DND-41 (cell line): Measurements from ENCODE around the gene CHN2.

Experiments used
- EZH2 ChIP-seq: IDR thresholded peaks from 3 replicates; pipeline ENCODE4 v1.6.1; 2012; ENCODE audit warnings: borderline replicate concordance, low read depth, mild to moderate bottlenecking, moderate library complexity, low read length, inconsistent platforms; ENCODE audit not compliant: severe bottlenecking
- TF ChIP-seq, protein P1 (sequence below): IDR thresholded peaks from 2 replicates; pipeline ENCODE4 v1.5.1; 2012; ENCODE audit warnings: borderline replicate concordance, low read length, moderate library complexity, mild to moderate bottlenecking; ENCODE audit not compliant: poor library complexity, severe bottlenecking; ENCODE audit errors: extremely low read depth

DNA sequence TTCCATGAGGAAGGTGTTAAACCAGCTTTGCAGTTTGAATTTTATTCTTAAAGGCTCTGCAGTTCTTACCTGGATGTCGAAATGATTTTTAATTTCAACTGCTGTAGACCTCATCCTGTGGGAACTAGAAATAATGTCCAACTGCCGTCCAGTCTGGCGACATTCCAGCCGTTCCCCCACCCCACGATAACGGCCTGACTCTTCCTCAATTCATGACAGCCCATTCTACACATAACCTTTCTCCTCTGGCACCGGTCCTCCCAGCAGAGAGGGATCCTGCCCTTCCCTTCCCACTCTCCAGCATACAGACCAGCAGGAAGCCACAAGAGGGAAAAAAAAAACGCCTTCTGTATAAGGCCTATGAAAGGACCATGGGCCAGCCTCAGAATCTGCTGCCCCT, 317.3 kb downstream of the CHN2 start:
- TF ChIP-seq EZH2: no peak
- TF ChIP-seq, protein P1, sequence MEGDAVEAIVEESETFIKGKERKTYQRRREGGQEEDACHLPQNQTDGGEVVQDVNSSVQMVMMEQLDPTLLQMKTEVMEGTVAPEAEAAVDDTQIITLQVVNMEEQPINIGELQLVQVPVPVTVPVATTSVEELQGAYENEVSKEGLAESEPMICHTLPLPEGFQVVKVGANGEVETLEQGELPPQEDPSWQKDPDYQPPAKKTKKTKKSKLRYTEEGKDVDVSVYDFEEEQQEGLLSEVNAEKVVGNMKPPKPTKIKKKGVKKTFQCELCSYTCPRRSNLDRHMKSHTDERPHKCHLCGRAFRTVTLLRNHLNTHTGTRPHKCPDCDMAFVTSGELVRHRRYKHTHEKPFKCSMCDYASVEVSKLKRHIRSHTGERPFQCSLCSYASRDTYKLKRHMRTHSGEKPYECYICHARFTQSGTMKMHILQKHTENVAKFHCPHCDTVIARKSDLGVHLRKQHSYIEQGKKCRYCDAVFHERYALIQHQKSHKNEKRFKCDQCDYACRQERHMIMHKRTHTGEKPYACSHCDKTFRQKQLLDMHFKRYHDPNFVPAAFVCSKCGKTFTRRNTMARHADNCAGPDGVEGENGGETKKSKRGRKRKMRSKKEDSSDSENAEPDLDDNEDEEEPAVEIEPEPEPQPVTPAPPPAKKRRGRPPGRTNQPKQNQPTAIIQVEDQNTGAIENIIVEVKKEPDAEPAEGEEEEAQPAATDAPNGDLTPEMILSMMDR: no peak
